Nephron progenitor cell (in vitro differentiated cells): ENCODE results near the gene AGAP1.

Experiments
- DNase-seq: peaks from one replicate; pipeline ENCODE4 v3.0.0; 2021
- H3K27ac Mint-ChIP-seq: 2 replicates; pipeline ENCODE4 v1.8.0; 2021; ENCODE audit warnings: mild to moderate bottlenecking, moderate library complexity, mixed read lengths
- H3K27me3 Mint-ChIP-seq: 2 replicates; pipeline ENCODE4 v1.8.0; 2021; ENCODE audit warnings: mild to moderate bottlenecking, low read depth, mixed read lengths; ENCODE audit not compliant: poor library complexity
- H3K36me3 Mint-ChIP-seq: 2 replicates; pipeline ENCODE4 v1.8.0; 2021; ENCODE audit warnings: low read depth, mixed read lengths
- H3K4me1 Mint-ChIP-seq: 2 replicates; pipeline ENCODE4 v1.8.0; 2021; ENCODE audit warnings: mixed read lengths
- H3K4me3 Mint-ChIP-seq: 2 replicates; pipeline ENCODE4 v1.8.0; 2021; ENCODE audit warnings: mild to moderate bottlenecking, moderate library complexity, mixed read lengths
- H3K9me3 Mint-ChIP-seq: 2 replicates; pipeline ENCODE4 v1.8.0; 2021; ENCODE audit warnings: mild to moderate bottlenecking, moderate library complexity, mixed read lengths
- TF ChIP-seq, protein P1 (sequence below): fragments of 200-600 bp; sonication (generic); IDR thresholded peaks from 2 replicates; pipeline ENCODE4 v1.5.0; 2021; ENCODE audit warnings: antibody characterized with exemption

Gene AGAP1

DNA sequence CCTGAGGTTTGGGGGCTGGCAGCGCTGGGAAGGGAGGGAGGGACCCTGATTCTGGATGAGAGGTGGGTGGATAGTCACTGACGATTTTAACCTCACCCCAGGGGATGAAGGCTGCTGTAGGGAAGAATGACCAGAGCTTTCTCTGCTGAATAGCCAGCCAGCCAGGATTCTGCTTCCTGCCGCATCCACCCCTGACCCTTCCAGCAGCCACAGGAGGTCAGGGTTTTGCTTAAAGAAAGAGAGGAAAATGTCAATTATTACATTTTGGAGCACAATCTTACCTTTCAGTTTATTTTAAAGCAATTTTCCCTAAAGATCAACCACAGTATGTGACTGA, 456.6 kb downstream of the AGAP1 start:
- Mint-ChIP-seq H3K4me1 (peaks cover 26% of the 10 kb centered on the region), H3K27me3 (no peaks in the 10 kb centered on the region), H3K36me3 (no peaks in the 10 kb centered on the region), H3K27ac (peak overlapping the region; percentile 93), H3K4me3 (no peak overlapping the region), H3K9me3 (no peaks in the 10 kb centered on the region)
- TF ChIP-seq, protein P1, sequence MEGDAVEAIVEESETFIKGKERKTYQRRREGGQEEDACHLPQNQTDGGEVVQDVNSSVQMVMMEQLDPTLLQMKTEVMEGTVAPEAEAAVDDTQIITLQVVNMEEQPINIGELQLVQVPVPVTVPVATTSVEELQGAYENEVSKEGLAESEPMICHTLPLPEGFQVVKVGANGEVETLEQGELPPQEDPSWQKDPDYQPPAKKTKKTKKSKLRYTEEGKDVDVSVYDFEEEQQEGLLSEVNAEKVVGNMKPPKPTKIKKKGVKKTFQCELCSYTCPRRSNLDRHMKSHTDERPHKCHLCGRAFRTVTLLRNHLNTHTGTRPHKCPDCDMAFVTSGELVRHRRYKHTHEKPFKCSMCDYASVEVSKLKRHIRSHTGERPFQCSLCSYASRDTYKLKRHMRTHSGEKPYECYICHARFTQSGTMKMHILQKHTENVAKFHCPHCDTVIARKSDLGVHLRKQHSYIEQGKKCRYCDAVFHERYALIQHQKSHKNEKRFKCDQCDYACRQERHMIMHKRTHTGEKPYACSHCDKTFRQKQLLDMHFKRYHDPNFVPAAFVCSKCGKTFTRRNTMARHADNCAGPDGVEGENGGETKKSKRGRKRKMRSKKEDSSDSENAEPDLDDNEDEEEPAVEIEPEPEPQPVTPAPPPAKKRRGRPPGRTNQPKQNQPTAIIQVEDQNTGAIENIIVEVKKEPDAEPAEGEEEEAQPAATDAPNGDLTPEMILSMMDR: no peak
- DNase-seq: peak; percentile 21

DNA sequence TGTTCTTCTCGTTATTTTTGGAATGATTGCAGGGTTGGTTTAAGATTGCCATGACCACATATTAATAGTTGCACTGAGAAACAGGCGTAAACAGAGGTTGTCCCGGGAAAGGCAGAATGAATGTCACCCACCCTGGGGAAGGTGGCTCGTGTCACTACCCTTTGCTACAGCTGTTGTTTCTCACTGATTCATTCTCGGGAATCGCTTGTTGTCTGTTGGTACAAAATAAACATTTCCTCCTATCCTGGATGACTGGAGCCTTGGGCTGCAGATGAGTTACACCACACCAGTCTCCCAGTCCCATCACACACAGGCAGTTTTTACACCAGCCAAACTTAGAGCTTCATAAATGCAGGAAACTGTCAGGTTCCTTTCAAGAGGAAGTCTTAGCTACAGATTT, 457.6 kb downstream of the AGAP1 start:
- peak overlapping the region; percentile 71 for H3K27ac Mint-ChIP-seq
- peaks cover 23% of the 10 kb centered on the region for H3K4me1 Mint-ChIP-seq
- H3K36me3 Mint-ChIP-seq: no peaks in the 10 kb centered on the region
- no peak for DNase-seq
- no peaks in the 10 kb centered on the region for H3K9me3 Mint-ChIP-seq
- H3K4me3 Mint-ChIP-seq: no peak overlapping the region
- no peaks in the 10 kb centered on the region for H3K27me3 Mint-ChIP-seq
- TF ChIP-seq, protein P1: no peak

DNA sequence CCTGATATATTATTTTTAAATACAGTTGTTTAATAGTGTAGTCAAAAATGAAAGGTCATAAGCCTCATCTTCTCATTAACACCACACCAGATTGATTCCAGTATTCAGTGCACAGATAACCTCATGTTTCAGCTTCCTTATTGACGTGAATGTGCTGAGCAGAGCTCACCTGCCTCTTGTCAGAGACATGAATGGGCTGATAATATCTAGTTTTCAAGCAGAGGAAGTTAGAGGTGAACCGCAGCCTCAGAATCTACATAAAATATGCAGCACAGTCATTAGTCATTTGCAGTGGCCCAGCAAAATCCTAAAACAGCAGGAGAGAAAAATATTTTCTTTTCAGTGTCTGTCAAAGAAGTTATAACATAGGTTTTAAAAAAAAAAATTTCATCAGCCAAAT, 458.1 kb downstream of the AGAP1 start:
- no peak overlapping the region for H3K27ac Mint-ChIP-seq
- TF ChIP-seq, protein P1: no peak
- DNase-seq: no peak

DNA sequence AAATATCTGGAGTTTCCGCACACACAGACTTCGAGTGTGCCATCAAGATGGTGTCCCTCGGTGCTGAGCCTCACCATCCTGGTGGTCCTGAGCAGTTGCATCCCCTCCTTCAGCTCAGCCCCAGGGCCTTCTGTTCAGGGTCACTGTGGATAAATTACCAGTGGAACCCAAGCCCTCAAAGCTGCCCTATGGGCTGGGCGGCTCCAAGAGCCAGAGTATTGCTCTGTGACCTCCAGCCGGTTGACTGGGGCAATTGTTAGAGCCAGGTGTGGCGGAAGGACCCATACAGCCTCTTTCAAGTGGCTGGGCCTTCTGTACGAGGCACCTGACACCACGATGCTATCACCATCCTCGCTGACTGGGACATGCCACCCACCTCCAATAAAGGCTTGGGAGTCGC, 458.9 kb downstream of the AGAP1 start:
- no peaks in the 10 kb centered on the region for H3K36me3 Mint-ChIP-seq
- TF ChIP-seq, protein P1: no peak
- H3K27ac Mint-ChIP-seq: no peak overlapping the region
- no peaks in the 10 kb centered on the region for H3K27me3 Mint-ChIP-seq
- DNase-seq: no peak
- peaks cover 33% of the 10 kb centered on the region for H3K4me1 Mint-ChIP-seq
- H3K4me3 Mint-ChIP-seq: no peak overlapping the region
- H3K9me3 Mint-ChIP-seq: no peaks in the 10 kb centered on the region

More for the DNA sequence above, 458.1 kb downstream of the AGAP1 start:
- Mint-ChIP-seq H3K4me3 (no peak overlapping the region), H3K36me3 (no peaks in the 10 kb centered on the region), H3K4me1 (peaks cover 25% of the 10 kb centered on the region), H3K9me3 (no peaks in the 10 kb centered on the region), H3K27me3 (no peaks in the 10 kb centered on the region)

DNA sequence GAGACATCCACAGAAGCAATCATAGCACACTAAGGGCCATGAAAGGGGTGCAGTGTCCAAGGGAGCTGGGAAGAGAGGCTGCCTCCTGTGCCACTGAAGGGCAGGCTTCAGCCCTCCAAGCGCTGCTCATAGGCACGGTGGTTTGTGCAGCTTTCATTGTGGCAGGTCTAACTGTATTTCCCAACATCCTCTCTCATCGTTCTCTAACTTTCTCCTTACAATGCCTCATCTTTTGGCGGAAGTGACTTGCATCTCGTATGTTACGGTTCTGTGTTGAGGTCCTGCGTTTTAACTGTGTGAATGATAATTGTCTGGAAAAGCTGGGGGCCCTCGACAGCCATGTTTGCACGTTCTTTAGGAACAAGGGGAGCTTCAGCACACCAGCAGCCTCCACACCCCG, 460.4 kb downstream of the AGAP1 start:
- Mint-ChIP-seq H3K4me1 (peaks cover 48% of the 10 kb centered on the region), H3K27ac (no peak overlapping the region), H3K27me3 (no peaks in the 10 kb centered on the region), H3K9me3 (no peaks in the 10 kb centered on the region), H3K36me3 (peaks cover 11% of the 10 kb centered on the region), H3K4me3 (no peak overlapping the region)
- TF ChIP-seq, protein P1: no peak
- DNase-seq: no peak

DNA sequence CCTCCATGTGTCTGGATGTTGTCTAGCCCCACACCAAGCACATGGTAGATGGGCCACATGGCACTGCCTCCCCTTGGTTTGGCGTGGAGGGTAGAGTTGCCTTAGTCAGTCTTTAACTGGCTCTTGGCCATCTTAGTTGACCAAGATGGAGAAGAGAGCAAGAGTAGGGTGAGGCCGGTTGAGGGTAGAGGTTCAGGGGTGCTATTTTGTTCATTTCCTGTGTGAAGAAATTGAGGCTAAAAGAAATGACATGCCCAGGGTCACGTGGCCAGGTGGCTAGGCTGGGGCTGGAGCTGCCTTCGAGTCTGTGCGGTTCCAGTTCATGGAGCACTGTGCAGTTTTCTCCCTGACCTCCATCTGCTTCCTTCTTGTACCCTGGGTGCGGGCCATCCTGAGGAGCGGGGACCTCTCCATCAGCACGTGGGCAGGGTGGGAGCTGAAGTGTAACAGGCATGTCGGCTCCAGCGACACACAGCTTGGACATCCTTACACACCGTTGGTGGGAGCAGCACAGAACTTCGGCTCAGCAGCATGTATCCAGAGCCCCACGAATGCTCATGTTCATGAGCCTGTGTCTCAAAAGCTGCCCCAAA, 461.1 kb downstream of the AGAP1 start:
- H3K27me3 Mint-ChIP-seq: no peaks in the 10 kb centered on the region
- DNase-seq: no peak
- H3K4me1 Mint-ChIP-seq: peaks cover 45% of the 10 kb centered on the region
- H3K27ac Mint-ChIP-seq: no peak overlapping the region
- H3K4me3 Mint-ChIP-seq: no peak overlapping the region
- H3K9me3 Mint-ChIP-seq: no peaks in the 10 kb centered on the region
- TF ChIP-seq, protein P1: no peak
- peaks cover 11% of the 10 kb centered on the region for H3K36me3 Mint-ChIP-seq
